ENCODE data around the gene NR1I3.
"Not testable (repeated sequence)": the region's sequence is repeated elsewhere in the genome, so short reads cannot be mapped to it uniquely, and the experiment has no call there.

Gene NR1I3

DNA sequence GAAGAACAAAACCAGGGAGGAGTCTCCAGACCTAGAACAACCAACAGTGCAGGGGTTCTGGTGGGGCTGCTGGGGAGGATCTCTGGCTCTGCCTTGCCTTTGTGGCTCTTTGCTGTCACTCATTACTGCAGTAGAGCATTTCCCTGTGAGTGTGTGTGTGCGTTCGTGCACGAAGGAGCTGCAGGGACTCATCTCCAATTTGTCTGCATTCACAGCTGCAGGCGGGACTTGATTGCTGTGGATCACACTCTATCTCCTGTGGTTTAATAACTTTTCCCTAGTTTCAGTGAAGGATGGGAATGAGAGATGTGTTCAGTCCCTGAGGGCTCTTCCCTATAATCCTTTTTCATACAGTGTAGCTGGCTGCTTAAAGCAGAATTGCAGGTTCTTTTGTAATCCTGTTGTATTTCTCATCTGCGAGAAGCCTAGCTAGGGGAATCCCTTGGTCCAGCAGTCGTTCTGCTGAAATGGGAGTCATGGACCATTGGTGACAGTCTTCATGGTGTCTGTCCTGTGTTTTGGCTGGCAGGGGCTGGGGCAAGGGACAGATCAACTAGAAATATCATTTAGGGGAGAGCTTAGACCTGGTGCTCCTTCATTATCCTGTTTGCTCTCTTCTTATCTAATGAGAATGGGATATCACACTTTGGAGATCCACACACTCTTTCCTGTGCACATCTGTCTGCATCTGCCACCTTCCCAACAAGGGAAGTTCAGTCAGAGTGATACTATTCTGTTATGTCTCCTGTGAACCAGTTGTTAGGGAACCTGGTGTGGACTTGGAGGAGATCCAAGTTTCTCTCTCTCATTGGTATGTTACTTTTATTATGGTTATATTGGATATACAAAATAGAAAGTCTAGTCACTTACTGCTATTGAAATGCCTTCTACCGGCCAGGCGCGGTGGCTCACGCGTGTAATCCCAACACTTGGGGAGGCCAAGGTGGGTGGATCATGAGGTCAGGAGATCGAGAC lies 23.5 kb upstream of the NR1I3 start:
- Mint-ChIP-seq H3K36me3 (ENCODE audit: low read depth) (peaks cover 16% of the 10 kb centered on the region), H3K4me3 (peak overlapping the region; percentile 56), H3K4me1 (peaks cover 41% of the 10 kb centered on the region), H3K9me3 (peaks cover 25% of the 10 kb centered on the region), H3K27me3 (ENCODE audit: low read depth, poor library complexity) (peaks cover 77% of the 10 kb centered on the region), H3K27ac (no peak overlapping the region)
- TF ChIP-seq CTCF (IDR thresholded peaks at IDR 0.05) = no peak
- peak; percentile 42 for DNase-seq

DNA sequence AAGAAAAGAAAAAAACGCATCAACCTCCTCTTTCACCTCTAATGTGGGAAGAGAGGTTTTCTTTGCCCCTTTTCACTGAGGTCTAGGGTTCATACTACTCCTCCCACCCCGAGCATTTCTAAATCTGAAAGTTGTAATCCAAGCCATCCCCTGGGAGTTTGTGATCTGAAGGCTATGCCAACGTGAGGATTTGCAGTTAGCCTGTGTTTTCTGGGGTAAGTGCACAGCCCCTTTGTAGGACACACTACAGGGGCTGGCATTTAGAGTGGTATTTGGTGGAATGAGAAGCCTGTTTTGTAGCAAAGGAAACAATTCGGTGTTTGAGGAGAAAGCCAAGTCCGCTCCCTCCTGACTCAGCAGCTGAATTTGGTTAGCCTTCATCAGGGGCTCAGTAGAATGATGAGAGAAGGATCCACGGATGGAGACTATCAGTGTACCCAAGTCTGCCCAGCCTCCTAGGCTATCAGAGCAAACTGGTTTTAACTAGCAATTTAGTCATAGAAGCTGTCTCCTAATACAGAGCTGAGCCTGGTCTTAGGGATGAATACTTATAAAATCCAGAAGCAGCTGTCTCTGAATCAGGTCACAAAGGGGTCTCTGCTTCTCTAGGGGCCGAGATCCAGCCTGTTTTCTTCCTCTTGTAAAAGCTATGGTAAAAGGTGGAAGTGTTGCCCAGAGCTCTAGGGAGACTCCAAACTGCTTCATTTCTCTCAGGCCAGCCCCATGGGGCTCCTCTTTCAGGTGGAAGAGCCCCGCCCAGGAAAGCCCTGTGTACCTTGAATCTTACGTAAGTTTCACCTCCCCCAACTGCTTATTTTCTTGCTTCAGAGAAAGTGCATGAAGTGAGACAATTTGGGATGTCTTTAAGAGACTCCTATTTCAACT lies 22.6 kb upstream of the NR1I3 start:
- H3K27me3 Mint-ChIP-seq (ENCODE audit: low read depth, poor library complexity) = peaks cover 78% of the 10 kb centered on the region
- peak overlapping the region; percentile 56 for H3K4me3 Mint-ChIP-seq
- no peak overlapping the region for H3K27ac Mint-ChIP-seq
- H3K4me1 Mint-ChIP-seq = peaks cover 35% of the 10 kb centered on the region
- no peak for DNase-seq
- TF ChIP-seq CTCF (IDR thresholded peaks at IDR 0.05) = no peak
- peaks cover 35% of the 10 kb centered on the region for H3K9me3 Mint-ChIP-seq
- H3K36me3 Mint-ChIP-seq (ENCODE audit: low read depth) = peaks cover 16% of the 10 kb centered on the region

- Mint-ChIP-seq H3K36me3 (ENCODE audit: low read depth) (peaks cover 16% of the 10 kb centered on the region), H3K4me3 (peak overlapping the region; percentile 71), H3K9me3 (peaks cover 41% of the 10 kb centered on the region), H3K4me1 (peaks cover 35% of the 10 kb centered on the region), H3K27ac (no peak overlapping the region), H3K27me3 (ENCODE audit: low read depth, poor library complexity) (peaks cover 79% of the 10 kb centered on the region)
- TF ChIP-seq CTCF (IDR thresholded peaks at IDR 0.05) = no peak
- DNase-seq = no peak
These were observed 21.8 kb upstream of the NR1I3 start for GRCh38 chr1:161259765-161260164.

DNA sequence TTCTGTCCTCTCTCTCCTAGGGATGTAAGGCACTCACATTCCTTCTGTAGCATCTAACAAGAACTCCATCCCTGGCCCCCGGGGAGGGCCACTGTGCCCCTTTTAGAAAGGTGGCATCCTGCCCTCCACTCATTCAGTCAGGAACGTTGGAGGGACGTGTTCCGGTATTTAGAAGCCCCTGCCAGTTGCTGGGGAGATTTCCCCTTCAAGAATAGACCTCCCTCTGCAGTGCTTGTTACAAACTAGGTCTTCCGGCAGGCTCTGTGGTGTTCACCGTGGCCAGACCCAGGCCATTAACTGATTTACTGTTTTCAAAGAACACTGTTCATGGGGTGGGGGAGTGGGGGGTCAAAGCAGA lies 21.3 kb upstream of the NR1I3 start:
- H3K4me3 Mint-ChIP-seq = peak overlapping the region; percentile 71
- DNase-seq = no peak
- peaks cover 16% of the 10 kb centered on the region for H3K36me3 Mint-ChIP-seq (ENCODE audit: low read depth)
- peaks cover 76% of the 10 kb centered on the region for H3K27me3 Mint-ChIP-seq (ENCODE audit: low read depth, poor library complexity)
- no peak for TF ChIP-seq CTCF (IDR thresholded peaks at IDR 0.05)
- H3K4me1 Mint-ChIP-seq = peaks cover 35% of the 10 kb centered on the region
- peaks cover 41% of the 10 kb centered on the region for H3K9me3 Mint-ChIP-seq
- no peak overlapping the region for H3K27ac Mint-ChIP-seq

DNA sequence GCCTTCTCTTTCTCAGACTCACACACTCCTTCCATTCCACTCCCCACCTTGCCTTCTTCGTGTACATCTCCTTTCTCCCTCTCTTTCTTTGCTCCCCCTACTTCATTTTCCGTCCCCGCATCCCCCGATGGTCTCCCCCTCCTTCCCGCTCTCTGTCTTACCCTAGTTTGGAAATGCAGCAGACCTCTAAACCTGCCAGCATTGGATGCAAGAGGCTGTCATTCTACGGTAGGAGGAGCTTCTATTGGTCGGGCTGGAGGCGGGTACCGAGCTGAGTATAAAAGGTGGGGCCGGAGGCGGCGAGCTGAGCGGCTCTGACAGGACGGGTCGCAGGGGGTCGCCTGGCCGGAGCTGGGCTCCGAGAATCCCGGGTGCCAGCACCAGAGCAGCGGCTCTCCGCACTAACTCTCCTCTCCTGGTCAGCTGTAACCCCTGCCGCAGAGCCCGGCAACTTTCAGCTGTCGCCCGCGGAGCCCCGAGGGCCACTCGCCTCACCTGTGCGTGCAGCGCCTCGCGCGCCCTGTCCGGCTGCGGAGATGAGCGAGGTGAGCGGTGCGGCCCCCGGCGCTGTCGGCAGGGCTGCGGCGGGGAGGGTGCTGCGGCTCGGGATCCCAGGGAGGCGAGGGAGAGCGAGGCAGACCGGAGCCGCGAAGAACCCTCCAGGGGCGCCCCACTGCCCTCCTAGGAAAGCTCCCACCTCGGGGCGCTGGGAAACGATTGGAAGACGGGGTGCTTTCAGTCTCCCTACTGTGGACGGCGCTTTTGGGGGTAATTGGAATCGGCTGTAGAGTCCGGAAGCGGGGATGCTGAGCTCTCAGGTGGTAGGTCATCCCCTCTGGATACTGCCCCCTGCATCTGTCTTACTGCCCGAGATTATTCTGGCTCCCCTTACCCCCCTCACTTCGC lies 20.7 kb upstream of the NR1I3 start, which contains the start of gene PCP4L1:
Gene PCP4L1, plus strand, starts transcription at position 307 of the 906 bp plus-strand sequence. Its CDS starts 230 bp downstream, at position 537.
- Mint-ChIP-seq H3K9me3 (peaks cover 41% of the 10 kb centered on the region), H3K27ac (no peak within 1 kb of the TSS), H3K4me3 (peak within 1 kb of the TSS; percentile 71), H3K36me3 (ENCODE audit: low read depth) (peaks cover 16% of the 10 kb centered on the region), H3K4me1 (peaks cover 35% of the 10 kb centered on the region), H3K27me3 (ENCODE audit: low read depth, poor library complexity) (peaks cover 81% of the 10 kb centered on the region)
- peak; percentile 72 for DNase-seq
- no peak for TF ChIP-seq CTCF (IDR thresholded peaks at IDR 0.05)

DNA sequence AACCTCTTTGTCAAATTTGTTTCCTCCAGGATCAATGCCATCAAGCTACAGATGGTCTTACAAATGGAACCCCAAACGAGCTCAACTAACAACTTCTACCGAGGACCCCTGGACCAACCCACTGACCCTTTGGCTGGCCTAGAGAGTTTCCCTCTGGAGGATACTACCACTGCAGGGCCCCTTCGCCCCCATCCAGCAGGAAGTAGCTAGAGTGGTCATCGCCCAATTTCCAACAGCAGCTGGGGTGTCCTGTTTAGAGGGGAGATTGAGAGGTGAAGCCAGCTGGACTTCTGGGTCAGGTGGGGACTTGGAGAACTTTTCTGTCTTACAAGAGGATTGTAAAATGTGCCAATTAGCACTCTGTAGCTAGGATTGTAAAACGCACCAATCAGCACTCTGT lies 19.1 kb upstream of the NR1I3 start:
- peaks cover 74% of the 10 kb centered on the region for H3K27me3 Mint-ChIP-seq (ENCODE audit: low read depth, poor library complexity)
- H3K27ac Mint-ChIP-seq, H3K4me3 Mint-ChIP-seq, DNase-seq: not testable (repeated sequence)
- peaks cover 41% of the 10 kb centered on the region for H3K9me3 Mint-ChIP-seq
- peaks cover 16% of the 10 kb centered on the region for H3K36me3 Mint-ChIP-seq (ENCODE audit: low read depth)
- H3K4me1 Mint-ChIP-seq = peaks cover 35% of the 10 kb centered on the region

- not testable (repeated sequence) for H3K4me3 Mint-ChIP-seq, DNase-seq, H3K27ac Mint-ChIP-seq
- H3K9me3 Mint-ChIP-seq = peaks cover 41% of the 10 kb centered on the region
- peaks cover 16% of the 10 kb centered on the region for H3K36me3 Mint-ChIP-seq (ENCODE audit: low read depth)
- H3K27me3 Mint-ChIP-seq (ENCODE audit: low read depth, poor library complexity) = peaks cover 72% of the 10 kb centered on the region
- peaks cover 26% of the 10 kb centered on the region for H3K4me1 Mint-ChIP-seq
These were observed 18.0 kb upstream of the NR1I3 start for GRCh38 chr1:161255955-161256520.
